ENCODE measurements around the gene WDR90. TPM values are rescaled to one million over a fixed set of nuclear protein-coding genes. Genes with fewer than 3 reads are reported as not detected.
A peak's percentile ranks its signal among the peaks of the same experiment; 100 is the strongest.

The WDR90 gene
- total and polyA plus RNA-seq, 2 of the 13 experiments (the other 11 are each of a cell fraction or from before 2014, with no cell fraction given), result 14.9 to 28.9 TPM

GRCh38 chr16:610513-611381, 38.4 kb upstream of the WDR90 start (continued):
- TF ChIP-seq, protein P1, sequence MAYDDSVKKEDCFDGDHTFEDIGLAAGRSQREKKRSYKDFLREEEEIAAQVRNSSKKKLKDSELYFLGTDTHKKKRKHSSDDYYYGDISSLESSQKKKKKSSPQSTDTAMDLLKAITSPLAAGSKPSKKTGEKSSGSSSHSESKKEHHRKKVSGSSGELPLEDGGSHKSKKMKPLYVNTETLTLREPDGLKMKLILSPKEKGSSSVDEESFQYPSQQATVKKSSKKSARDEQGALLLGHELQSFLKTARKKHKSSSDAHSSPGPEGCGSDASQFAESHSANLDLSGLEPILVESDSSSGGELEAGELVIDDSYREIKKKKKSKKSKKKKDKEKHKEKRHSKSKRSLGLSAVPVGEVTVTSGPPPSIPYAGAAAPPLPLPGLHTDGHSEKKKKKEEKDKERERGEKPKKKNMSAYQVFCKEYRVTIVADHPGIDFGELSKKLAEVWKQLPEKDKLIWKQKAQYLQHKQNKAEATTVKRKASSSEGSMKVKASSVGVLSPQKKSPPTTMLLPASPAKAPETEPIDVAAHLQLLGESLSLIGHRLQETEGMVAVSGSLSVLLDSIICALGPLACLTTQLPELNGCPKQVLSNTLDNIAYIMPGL (CRISPR knock-in tag; IDR thresholded peaks at IDR 0.05; ENCODE audit: borderline replicate concordance in 1 of 2, low read depth in 1 of 2), result peak; percentile 54 to 80; a peak in 1 of 4 replicates
- TF ChIP-seq SMARCE1 (IDR thresholded peaks at IDR 0.05; ENCODE audit: borderline replicate concordance) (no peak), SP5 (CRISPR knock-in tag; IDR thresholded peaks at IDR 0.05; ENCODE audit: borderline replicate concordance, low read depth) (no peak), FOXP1 (IDR thresholded peaks at IDR 0.05) (no peak), FOXP1 (CRISPR knock-in tag; IDR thresholded peaks at IDR 0.05) (no peak), RFXANK (CRISPR knock-in tag; IDR thresholded peaks at IDR 0.05) (no peak), ARHGAP35 (CRISPR knock-in tag; IDR thresholded peaks at IDR 0.05; ENCODE audit: borderline replicate concordance) (no peak), ZFP62 (CRISPR knock-in tag; IDR thresholded peaks at IDR 0.05) (no peak), ZNF160 (CRISPR knock-in tag; IDR thresholded peaks at IDR 0.05) (no peak), PAX8 (CRISPR knock-in tag; IDR thresholded peaks at IDR 0.05; ENCODE audit: borderline replicate concordance) (no peak), ERF (CRISPR knock-in tag; IDR thresholded peaks at IDR 0.05) (peak; percentile 50; the same call in 1 of the 2 replicates), ZC3H4 (CRISPR knock-in tag; IDR thresholded peaks at IDR 0.05; ENCODE audit: borderline replicate concordance) (no peak), ZNF558 (CRISPR knock-in tag; IDR thresholded peaks at IDR 0.05; ENCODE audit: borderline replicate concordance) (no peak), ZNF839 (CRISPR knock-in tag; IDR thresholded peaks at IDR 0.05; ENCODE audit: borderline replicate concordance) (no peak), CHD2 (IDR thresholded peaks at IDR 0.05; ENCODE audit: low read depth, low read length) (no peak), AGO1 (IDR thresholded peaks at IDR 0.05; ENCODE audit: low read depth, low read length, poor library complexity, severe bottlenecking) (no peak)
- TF ChIP-seq, protein P2, sequence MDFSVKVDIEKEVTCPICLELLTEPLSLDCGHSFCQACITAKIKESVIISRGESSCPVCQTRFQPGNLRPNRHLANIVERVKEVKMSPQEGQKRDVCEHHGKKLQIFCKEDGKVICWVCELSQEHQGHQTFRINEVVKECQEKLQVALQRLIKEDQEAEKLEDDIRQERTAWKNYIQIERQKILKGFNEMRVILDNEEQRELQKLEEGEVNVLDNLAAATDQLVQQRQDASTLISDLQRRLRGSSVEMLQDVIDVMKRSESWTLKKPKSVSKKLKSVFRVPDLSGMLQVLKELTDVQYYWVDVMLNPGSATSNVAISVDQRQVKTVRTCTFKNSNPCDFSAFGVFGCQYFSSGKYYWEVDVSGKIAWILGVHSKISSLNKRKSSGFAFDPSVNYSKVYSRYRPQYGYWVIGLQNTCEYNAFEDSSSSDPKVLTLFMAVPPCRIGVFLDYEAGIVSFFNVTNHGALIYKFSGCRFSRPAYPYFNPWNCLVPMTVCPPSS (IDR thresholded peaks at IDR 0.05), result no peak
- TF ChIP-seq, protein P3, sequence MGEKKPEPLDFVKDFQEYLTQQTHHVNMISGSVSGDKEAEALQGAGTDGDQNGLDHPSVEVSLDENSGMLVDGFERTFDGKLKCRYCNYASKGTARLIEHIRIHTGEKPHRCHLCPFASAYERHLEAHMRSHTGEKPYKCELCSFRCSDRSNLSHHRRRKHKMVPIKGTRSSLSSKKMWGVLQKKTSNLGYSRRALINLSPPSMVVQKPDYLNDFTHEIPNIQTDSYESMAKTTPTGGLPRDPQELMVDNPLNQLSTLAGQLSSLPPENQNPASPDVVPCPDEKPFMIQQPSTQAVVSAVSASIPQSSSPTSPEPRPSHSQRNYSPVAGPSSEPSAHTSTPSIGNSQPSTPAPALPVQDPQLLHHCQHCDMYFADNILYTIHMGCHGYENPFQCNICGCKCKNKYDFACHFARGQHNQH (CRISPR knock-in tag; IDR thresholded peaks at IDR 0.05), result peak; percentile 57; the same call in 1 of the 2 replicates
- TF ChIP-seq, protein P4, sequence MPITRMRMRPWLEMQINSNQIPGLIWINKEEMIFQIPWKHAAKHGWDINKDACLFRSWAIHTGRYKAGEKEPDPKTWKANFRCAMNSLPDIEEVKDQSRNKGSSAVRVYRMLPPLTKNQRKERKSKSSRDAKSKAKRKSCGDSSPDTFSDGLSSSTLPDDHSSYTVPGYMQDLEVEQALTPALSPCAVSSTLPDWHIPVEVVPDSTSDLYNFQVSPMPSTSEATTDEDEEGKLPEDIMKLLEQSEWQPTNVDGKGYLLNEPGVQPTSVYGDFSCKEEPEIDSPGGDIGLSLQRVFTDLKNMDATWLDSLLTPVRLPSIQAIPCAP (CRISPR knock-in tag; IDR thresholded peaks at IDR 0.05; ENCODE audit: low read depth), result no peak
- TF ChIP-seq, protein P5, sequence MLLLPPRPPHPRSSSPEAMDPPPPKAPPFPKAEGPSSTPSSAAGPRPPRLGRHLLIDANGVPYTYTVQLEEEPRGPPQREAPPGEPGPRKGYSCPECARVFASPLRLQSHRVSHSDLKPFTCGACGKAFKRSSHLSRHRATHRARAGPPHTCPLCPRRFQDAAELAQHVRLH (CRISPR knock-in tag; IDR thresholded peaks at IDR 0.05; ENCODE audit: borderline replicate concordance, low read depth), result no peak
- TF ChIP-seq, protein P6, sequence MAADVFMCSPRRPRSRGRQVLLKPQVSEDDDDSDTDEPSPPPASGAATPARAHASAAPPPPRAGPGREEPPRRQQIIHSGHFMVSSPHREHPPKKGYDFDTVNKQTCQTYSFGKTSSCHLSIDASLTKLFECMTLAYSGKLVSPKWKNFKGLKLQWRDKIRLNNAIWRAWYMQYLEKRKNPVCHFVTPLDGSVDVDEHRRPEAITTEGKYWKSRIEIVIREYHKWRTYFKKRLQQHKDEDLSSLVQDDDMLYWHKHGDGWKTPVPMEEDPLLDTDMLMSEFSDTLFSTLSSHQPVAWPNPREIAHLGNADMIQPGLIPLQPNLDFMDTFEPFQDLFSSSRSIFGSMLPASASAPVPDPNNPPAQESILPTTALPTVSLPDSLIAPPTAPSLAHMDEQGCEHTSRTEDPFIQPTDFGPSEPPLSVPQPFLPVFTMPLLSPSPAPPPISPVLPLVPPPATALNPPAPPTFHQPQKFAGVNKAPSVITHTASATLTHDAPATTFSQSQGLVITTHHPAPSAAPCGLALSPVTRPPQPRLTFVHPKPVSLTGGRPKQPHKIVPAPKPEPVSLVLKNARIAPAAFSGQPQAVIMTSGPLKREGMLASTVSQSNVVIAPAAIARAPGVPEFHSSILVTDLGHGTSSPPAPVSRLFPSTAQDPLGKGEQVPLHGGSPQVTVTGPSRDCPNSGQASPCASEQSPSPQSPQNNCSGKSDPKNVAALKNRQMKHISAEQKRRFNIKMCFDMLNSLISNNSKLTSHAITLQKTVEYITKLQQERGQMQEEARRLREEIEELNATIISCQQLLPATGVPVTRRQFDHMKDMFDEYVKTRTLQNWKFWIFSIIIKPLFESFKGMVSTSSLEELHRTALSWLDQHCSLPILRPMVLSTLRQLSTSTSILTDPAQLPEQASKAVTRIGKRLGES (CRISPR knock-in tag; IDR thresholded peaks at IDR 0.05; ENCODE audit: borderline replicate concordance), result no peak
